GM21423 (cell line): ENCODE data around the gene ADGRG3.

ENCODE experiments used
- ATAC-seq: cut with Tn5 transposase; IDR thresholded peaks from one replicate; pipeline ENCODE4 v1.9.1; 2021; ENCODE audit warnings: mild to moderate bottlenecking, moderate library complexity; ENCODE audit not compliant: unreplicated experiment

The ADGRG3 gene

GRCh38 chr16:57694725-57695679, 26.9 kb downstream of the ADGRG3 start, which contains the start of gene DRC7:
TSS of gene DRC7 (plus strand) at chr16:57694806. CDS start at chr16:57697950, 3,144 bp downstream.
- ATAC-seq: peak; percentile 52

- ATAC-seq: no peak
These were observed 27.6 kb downstream of the ADGRG3 start for GRCh38 chr16:57695680-57696069.

- no peak for ATAC-seq
These were observed 28.1 kb downstream of the ADGRG3 start for GRCh38 chr16:57696240-57696639.

- no peak for ATAC-seq
These were observed 29.9 kb downstream of the ADGRG3 start for GRCh38 chr16:57697896-57698537.

GRCh38 chr16:57698812-57699405, 30.8 kb downstream of the ADGRG3 start:
- no peak for ATAC-seq

GRCh38 chr16:57699481-57699880, 31.4 kb downstream of the ADGRG3 start:
- no peak for ATAC-seq

GRCh38 chr16:57699899-57700298, 31.8 kb downstream of the ADGRG3 start:
- ATAC-seq: no peak

- no peak for ATAC-seq
These were observed 32.9 kb downstream of the ADGRG3 start for GRCh38 chr16:57700781-57701551.

GRCh38 chr16:57701759-57702371, 33.8 kb downstream of the ADGRG3 start:
- no peak for ATAC-seq

- ATAC-seq: no peak
These were observed 35.4 kb downstream of the ADGRG3 start for GRCh38 chr16:57703416-57704010.

GRCh38 chr16:57704011-57704904, 36.2 kb downstream of the ADGRG3 start:
- ATAC-seq: no peak

GRCh38 chr16:57704905-57705852, 37.1 kb downstream of the ADGRG3 start:
- no peak for ATAC-seq

GRCh38 chr16:57706717-57707116, 38.6 kb downstream of the ADGRG3 start:
- no peak for ATAC-seq

- no peak for ATAC-seq
These were observed 39.2 kb downstream of the ADGRG3 start for GRCh38 chr16:57707331-57707730.

- no peak for ATAC-seq
These were observed 40.1 kb downstream of the ADGRG3 start for GRCh38 chr16:57708168-57708567.

- no peak for ATAC-seq
These were observed 41.6 kb downstream of the ADGRG3 start for GRCh38 chr16:57709663-57710062.

GRCh38 chr16:57711346-57711745, 43.2 kb downstream of the ADGRG3 start:
- ATAC-seq: no peak

GRCh38 chr16:57711993-57712392, 43.9 kb downstream of the ADGRG3 start:
- no peak for ATAC-seq
